ENCODE results near the gene ZNF816.
"Not testable (repeated sequence)": the region's sequence is repeated elsewhere in the genome, so short reads cannot be mapped to it uniquely, and the experiment has no call there.

Gene ZNF816

DNA sequence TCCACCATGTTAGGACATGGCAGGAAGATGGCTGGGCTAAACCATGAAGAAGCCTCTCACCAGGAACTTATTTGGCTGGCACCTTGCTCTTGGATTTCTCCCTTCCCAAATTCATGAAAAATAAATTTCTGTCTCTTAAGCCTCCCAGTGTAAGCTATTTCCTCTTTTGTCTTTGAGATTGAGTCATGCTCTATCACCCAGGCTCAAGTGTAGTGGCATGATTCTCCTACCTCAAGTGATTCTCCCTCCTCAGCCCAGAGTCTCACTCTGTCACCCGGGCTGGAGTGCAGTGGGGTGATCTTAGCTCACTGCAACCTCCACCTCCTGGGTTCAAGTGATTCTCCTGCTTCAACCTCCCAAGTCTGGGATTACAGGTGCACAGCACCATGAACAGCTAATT, 52.0 kb downstream of the ZNF816 start:
- in situ Hi-C loops (cut with HindIII; ENCODE audit: low sequenced_read_pairs): no loop called here
- no peak for DNase-seq (ENCODE audit: low read depth)
- no peak overlapping the region for H3K4me3 ChIP-seq (ENCODE audit: low read depth, low read length)
- TF ChIP-seq, protein P1, sequence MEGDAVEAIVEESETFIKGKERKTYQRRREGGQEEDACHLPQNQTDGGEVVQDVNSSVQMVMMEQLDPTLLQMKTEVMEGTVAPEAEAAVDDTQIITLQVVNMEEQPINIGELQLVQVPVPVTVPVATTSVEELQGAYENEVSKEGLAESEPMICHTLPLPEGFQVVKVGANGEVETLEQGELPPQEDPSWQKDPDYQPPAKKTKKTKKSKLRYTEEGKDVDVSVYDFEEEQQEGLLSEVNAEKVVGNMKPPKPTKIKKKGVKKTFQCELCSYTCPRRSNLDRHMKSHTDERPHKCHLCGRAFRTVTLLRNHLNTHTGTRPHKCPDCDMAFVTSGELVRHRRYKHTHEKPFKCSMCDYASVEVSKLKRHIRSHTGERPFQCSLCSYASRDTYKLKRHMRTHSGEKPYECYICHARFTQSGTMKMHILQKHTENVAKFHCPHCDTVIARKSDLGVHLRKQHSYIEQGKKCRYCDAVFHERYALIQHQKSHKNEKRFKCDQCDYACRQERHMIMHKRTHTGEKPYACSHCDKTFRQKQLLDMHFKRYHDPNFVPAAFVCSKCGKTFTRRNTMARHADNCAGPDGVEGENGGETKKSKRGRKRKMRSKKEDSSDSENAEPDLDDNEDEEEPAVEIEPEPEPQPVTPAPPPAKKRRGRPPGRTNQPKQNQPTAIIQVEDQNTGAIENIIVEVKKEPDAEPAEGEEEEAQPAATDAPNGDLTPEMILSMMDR (IDR thresholded peaks at IDR 0.05; ENCODE audit: low read depth, low read length, missing control alignments): no peak

DNA sequence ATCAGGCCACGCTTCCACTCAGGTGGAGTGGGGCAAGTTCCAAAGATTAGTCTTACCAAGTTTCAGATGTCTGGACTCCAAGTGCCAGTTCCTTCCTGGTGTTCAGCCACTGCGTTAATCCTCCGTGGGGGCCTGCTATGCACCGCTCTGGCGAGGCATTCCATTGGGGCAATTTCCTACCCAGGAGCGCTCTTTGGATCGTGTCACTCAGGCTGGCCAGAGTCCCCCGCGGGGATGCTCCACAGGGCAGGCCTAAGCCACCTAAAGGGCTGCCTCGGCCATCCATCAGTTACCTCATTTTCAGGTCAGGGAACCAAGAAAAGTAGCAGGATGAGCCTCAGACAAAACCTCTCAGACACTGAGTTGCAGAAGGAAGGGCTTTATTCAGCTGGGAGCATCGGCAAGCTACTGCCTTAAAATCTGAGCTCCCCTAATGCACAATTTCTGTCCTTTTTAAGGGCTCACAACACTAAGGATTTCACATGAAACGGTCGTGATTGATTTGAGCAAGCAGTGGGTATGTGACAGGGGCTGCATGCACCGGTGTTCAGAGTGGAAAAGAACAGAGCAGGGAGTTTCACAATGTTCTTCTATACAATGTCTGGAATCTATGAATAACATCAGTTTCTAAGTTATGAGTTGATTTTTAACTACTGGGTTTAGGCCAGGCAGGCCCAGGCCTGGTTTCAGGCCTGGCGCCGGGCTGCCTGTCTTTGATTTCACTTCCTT, 58.5 kb downstream of the ZNF816 start:
- DNase-seq (ENCODE audit: low read depth); in situ Hi-C loops (cut with HindIII; ENCODE audit: low sequenced_read_pairs): not testable (repeated sequence)

DNA sequence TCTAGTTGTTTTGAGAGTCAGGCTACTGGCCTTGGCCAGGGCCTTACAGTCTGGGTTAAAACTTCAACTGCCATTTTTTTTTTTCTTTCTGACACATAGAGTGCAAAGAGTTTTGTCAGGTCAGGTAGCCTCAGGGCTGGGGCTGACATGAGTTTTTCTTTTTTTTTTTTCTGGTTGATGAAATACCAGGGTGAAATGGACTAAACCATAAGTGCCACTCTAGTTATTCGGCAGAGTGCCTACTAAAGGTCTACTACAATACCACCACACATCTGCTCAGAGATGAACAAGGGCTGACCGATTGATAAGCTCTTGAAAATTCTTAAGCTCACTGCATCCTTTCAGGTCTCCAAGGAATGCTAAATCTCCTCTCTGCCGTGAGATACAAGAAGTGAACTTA, 60.8 kb downstream of the ZNF816 start:
- in situ Hi-C loops (cut with HindIII; ENCODE audit: low sequenced_read_pairs): no loop called here
- no peak overlapping the region for H3K4me3 ChIP-seq (ENCODE audit: low read depth, low read length)
- DNase-seq (ENCODE audit: low read depth): no peak
- TF ChIP-seq, protein P1 (IDR thresholded peaks at IDR 0.05; ENCODE audit: low read depth, low read length, missing control alignments): no peak

More for the DNA sequence above, 58.5 kb downstream of the ZNF816 start:
- not testable (repeated sequence) for H3K4me3 ChIP-seq (ENCODE audit: low read depth, low read length)
